Endothelial cell of umbilical vein (primary cell): ENCODE measurements around the gene LLPH.

Experiments
- EZH2 ChIP-seq: IDR thresholded peaks from 2 replicates; pipeline ENCODE4 v1.6.1; 2012; ENCODE audit warnings: borderline replicate concordance, low read depth, mild to moderate bottlenecking, moderate library complexity, low read length, inconsistent platforms; ENCODE audit not compliant: severe bottlenecking
- POLR2AphosphoS5 ChIP-seq: IDR thresholded peaks from 2 replicates; pipeline ENCODE4 v1.6.1; 2012; ENCODE audit warnings: low read depth, mild to moderate bottlenecking, control low read depth, low read length, moderate library complexity; ENCODE audit not compliant: insufficient read depth
- TF ChIP-seq, protein P1 (sequence below), 2 donors: IDR thresholded peaks; 1 replicate in 1 of 2; 2 replicates in 1 of 2; pipeline ENCODE4 v1.5.1; 2011; ENCODE audit warnings: low read length in 2 of 2, mild to moderate bottlenecking in 2 of 2, moderate library complexity in 2 of 2, control low read depth in 1 of 2, inconsistent platforms in 1 of 2, low read depth in 1 of 2; ENCODE audit not compliant: insufficient read depth in 1 of 2; ENCODE audit errors: extremely low read depth in 1 of 2
- TF ChIP-seq, protein P2 (sequence below): IDR thresholded peaks from 2 replicates; pipeline ENCODE4 v1.6.1; 2011; ENCODE audit not compliant: insufficient read depth, insufficient read length

DNA sequence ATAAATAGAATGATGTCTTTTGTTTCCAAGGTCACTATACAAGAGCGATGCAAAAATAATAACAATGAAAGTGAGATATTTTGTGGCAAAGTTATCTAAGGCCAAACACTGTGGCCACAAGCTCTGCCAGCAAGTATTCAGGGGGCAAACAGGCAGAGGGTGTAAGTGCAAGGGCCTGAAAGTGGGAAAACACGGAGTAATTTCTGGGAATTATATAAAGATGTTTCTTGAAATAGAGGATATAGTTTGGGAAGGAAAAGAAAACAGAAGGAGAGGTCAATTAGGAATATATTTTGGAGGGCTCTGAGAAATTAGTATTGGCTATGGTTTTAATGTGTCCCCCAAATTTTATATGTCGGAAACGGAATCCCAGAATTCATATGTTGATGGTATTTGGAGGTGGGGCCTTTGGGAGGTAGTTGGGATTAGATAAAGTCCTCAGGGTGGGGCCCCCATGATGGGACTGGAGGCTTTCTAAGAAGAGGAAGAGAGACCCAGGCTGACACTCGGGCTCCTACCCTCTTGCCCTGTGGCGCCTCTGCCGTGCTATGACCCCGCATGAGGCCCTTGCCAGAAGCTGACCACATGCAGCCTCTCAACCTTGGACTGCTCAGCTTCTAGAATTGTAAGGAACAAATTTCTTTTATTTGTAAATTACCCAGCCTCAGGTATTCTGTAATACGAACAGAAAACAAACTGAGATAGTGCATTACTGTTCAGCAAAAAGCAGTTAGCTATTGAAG lies 60.0 kb downstream of the LLPH start:
- TF ChIP-seq, protein P1, sequence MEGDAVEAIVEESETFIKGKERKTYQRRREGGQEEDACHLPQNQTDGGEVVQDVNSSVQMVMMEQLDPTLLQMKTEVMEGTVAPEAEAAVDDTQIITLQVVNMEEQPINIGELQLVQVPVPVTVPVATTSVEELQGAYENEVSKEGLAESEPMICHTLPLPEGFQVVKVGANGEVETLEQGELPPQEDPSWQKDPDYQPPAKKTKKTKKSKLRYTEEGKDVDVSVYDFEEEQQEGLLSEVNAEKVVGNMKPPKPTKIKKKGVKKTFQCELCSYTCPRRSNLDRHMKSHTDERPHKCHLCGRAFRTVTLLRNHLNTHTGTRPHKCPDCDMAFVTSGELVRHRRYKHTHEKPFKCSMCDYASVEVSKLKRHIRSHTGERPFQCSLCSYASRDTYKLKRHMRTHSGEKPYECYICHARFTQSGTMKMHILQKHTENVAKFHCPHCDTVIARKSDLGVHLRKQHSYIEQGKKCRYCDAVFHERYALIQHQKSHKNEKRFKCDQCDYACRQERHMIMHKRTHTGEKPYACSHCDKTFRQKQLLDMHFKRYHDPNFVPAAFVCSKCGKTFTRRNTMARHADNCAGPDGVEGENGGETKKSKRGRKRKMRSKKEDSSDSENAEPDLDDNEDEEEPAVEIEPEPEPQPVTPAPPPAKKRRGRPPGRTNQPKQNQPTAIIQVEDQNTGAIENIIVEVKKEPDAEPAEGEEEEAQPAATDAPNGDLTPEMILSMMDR (IDR thresholded peaks at IDR 0.05; ENCODE audit: extremely low read depth in 1 of 2, insufficient read depth in 1 of 2, low read depth in 1 of 2, low read length in 2 of 2), result no peak
- TF ChIP-seq POLR2AphosphoS5 (no peak), EZH2 (no peak)
- TF ChIP-seq, protein P2, sequence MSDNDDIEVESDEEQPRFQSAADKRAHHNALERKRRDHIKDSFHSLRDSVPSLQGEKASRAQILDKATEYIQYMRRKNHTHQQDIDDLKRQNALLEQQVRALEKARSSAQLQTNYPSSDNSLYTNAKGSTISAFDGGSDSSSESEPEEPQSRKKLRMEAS, result no peak
